Pancreas (tissue), 10 donors: ENCODE measurements around the gene LYL1. TPM values are rescaled to one million over a fixed set of nuclear protein-coding genes. Genes with fewer than 3 reads are reported as not detected.
A peak's percentile ranks its signal among the peaks of the same experiment; 100 is the strongest.

Experiments used
- ATAC-seq, 4 donors: fragments of 200-7000 bp; cut with Tn5 transposase; one replicate each; pipeline versions ENCODE4 v1.8.0 to v1.9.1; 2020; ENCODE audit warnings: mild to moderate bottlenecking in 4 of 4, moderate library complexity in 4 of 4
- DNase-seq, 6 donors: peaks; one replicate each; pipeline ENCODE4 v3.0.0-alpha.2; 2020
- FAIRE-seq: peaks from 2 replicates; lab custom pipeline; 2012; peaks lifted over from hg19 to GRCh38; lab: Jason Lieb, UNC
- H3K27ac ChIP-seq, 4 donors: fragments of 200-600 bp; sonication (generic); 1 replicate in 3 of 4; 2 replicates in 1 of 4; pipeline versions ENCODE4 v1.5.0 to v1.8.0; 2020
- H3K27me3 ChIP-seq, 4 donors: fragments of 200-600 bp; one replicate each; pipeline ENCODE4 v1.8.0; 2021
- H3K36me3 ChIP-seq, 3 donors: fragments of 200-600 bp; sonication (generic) in 1 of 3; one replicate each; pipeline versions ENCODE4 v1.5.0 to v1.8.0; 2020 to 2021
- H3K4me1 ChIP-seq, 3 donors: fragments of 200-600 bp; one replicate each; pipeline ENCODE4 v1.8.0; 2021
- H3K4me3 ChIP-seq, 4 donors: fragments of 200-600 bp; sonication (generic) in 2 of 4; one replicate each; pipeline versions ENCODE4 v1.5.0 to v1.8.0; 2020 to 2021
- H3K9me3 ChIP-seq, 4 donors: fragments of 200-600 bp; one replicate each; pipeline ENCODE4 v1.8.0; 2021
- CTCF ChIP-seq, 4 donors: fragments of 200-600 bp; sonication (generic) in 3 of 4; IDR thresholded peaks; one replicate each; pipeline versions ENCODE4 v1.5.0 to v1.8.0; 2021; ENCODE audit warnings: antibody characterized with exemption in 4 of 4
- WGBS, 2 donors: extraction: QIAGEN DNeasy Blood & Tissue Kit; methylation state at CpG; one replicate each; pipeline ENCODE4 v1.1.7; 2013; 5-methylcytosine and 5-hydroxymethylcytosine counted together
- intact Hi-C, 3 donors: fragments of 100-400 bp; cut with DNase I; formaldehyde crosslinking; loops; one replicate each; pipeline versions ENCODE4 v1.11.1 to v1.14.2; 2022
- polyA plus RNA-seq, 2 donors: library from polyadenylated mRNA; stranded (reverse); fragments of 200-250 nt; gene quantifications; one replicate each; pipeline ENCODE4 v1.2.3, GENCODE V29; 2013
- total RNA-seq, 6 donors: library from RNA; stranded (reverse); fragmentation: NEBNext Ultra II Directional in 4 of 6; extraction: Animal tissue kit (Norgen Biotek cat#: 25700) in 4 of 6; gene quantifications; one replicate each; pipeline versions ENCODE4 v1.2.1 to v1.2.4, GENCODE V29; 2021 to 2023
- donor health status: healthy with polysubstance abuse.
- donor health status: DM: no; HTN: no; CAD: no; lungs with moderate emphysema.
- donor health status: DM: no; HTN: no; CAD: no.
- donor health status: control.
- donor health status: control.
- donor health status: Bipolar disorder and iron deficiency.
- donor health status: DM: yes; HTN: yes; CAD: no.
- donor health status: DM: no; HTN: no; CAD: no.
- donor health status: DM: no; HTN: no; CAD: no.
- donor health status: DM: yes; HTN: yes; CAD: no.

The LYL1 gene
- total and polyA plus RNA-seq, 8 donors, result 0.51 to 5.5 (median 2.4) TPM

GRCh38 chr19:13095393-13095784, 7.3 kb downstream of the LYL1 start:
- intact Hi-C loops, result no loop called here
- no peak overlapping the region for H3K4me3 ChIP-seq
- no peaks in the 10 kb centered on the region for H3K4me1 ChIP-seq
- H3K9me3 ChIP-seq, result no peaks in the 10 kb centered on the region
- H3K27ac ChIP-seq, result no peak overlapping the region
- no peaks in the 10 kb centered on the region for H3K27me3 ChIP-seq
- H3K36me3 ChIP-seq, result peaks cover 0 to 10% (median 0%) of the 10 kb centered on the region in 3 donors
- DNase-seq, result no peak
- no peak for ATAC-seq
- no peak for TF ChIP-seq CTCF (IDR thresholded peaks at IDR 0.05)
- no peak for FAIRE-seq
- WGBS, 2 donors, result 82 to 91% methylated on average over 24 to 25 of the region's 25 CpGs

- H3K4me3 ChIP-seq, result no peak overlapping the region
- H3K36me3 ChIP-seq, result peaks cover 0 to 10% (median 0%) of the 10 kb centered on the region in 3 donors
- H3K4me1 ChIP-seq, result no peaks in the 10 kb centered on the region
- no peak for DNase-seq
- no peak for FAIRE-seq
- no peaks in the 10 kb centered on the region for H3K9me3 ChIP-seq
- intact Hi-C loops, result loop anchor here in 2 of 3 donors (5.0 kb wide), 1 partner anchor 118 kb away; no protein-coding TSS in a partner anchor
- no peaks in the 10 kb centered on the region for H3K27me3 ChIP-seq
- no peak for ATAC-seq
- WGBS, 2 donors, result 84 to 85% methylated on average over 13 to 16 of the region's 16 CpGs
- H3K27ac ChIP-seq, result no peak overlapping the region
- TF ChIP-seq CTCF (IDR thresholded peaks at IDR 0.05), result no peak
Measured at GRCh38 chr19:13094771-13095392, 7.8 kb downstream of the LYL1 start.

- H3K9me3 ChIP-seq, result no peaks in the 10 kb centered on the region
- no peak overlapping the region for H3K4me3 ChIP-seq
- peak in 1 of 6 donors; percentile 57 for DNase-seq
- intact Hi-C loops, result loop anchor here in 2 of 3 donors (5.0 kb wide), 1 partner anchor 117 kb away; no protein-coding TSS in a partner anchor
- H3K27ac ChIP-seq, result no peak overlapping the region
- H3K27me3 ChIP-seq, result no peaks in the 10 kb centered on the region
- peaks cover 0 to 10% (median 0%) of the 10 kb centered on the region in 3 donors for H3K36me3 ChIP-seq
- 52 to 62% methylated on average over 4 to 5 of the region's 5 CpGs for WGBS, 2 donors
- no peak for TF ChIP-seq CTCF (IDR thresholded peaks at IDR 0.05)
- no peak for ATAC-seq
- no peak for FAIRE-seq
- H3K4me1 ChIP-seq, result no peaks in the 10 kb centered on the region
Measured at GRCh38 chr19:13094106-13094504, 8.6 kb downstream of the LYL1 start.

- FAIRE-seq, result no peak
- H3K9me3 ChIP-seq, result no peaks in the 10 kb centered on the region
- 42 to 48% methylated on average over 12 of the region's 12 CpGs for WGBS, 2 donors
- H3K4me3 ChIP-seq, result no peak overlapping the region
- H3K27me3 ChIP-seq, result no peaks in the 10 kb centered on the region
- peak; percentile 59 to 88 (median 78) for DNase-seq
- peak overlapping the region in 1 of 4 donors; percentile 23 for H3K27ac ChIP-seq
- intact Hi-C loops, result loop anchor here in 2 of 3 donors (5.0 kb wide), 1 partner anchor 116 kb away; no protein-coding TSS in a partner anchor
- ATAC-seq, result peak; percentile 77 to 82 (median 80)
- no peaks in the 10 kb centered on the region for H3K4me1 ChIP-seq
- TF ChIP-seq CTCF (IDR thresholded peaks at IDR 0.05), result peak; percentile 94 to 97 (median 96)
- H3K36me3 ChIP-seq, result peaks cover 0 to 10% (median 0%) of the 10 kb centered on the region in 3 donors
Measured at GRCh38 chr19:13093407-13094105, 9.1 kb downstream of the LYL1 start.
